Mammary epithelial cell (primary cell): ENCODE data around the gene ROR1.

Experiments used
- CTCF ChIP-seq, 2 donors: IDR thresholded peaks in 1 of 2; conservative IDR thresholded peaks in 1 of 2; 2 replicates each; pipeline ENCODE4 v1.5.1; 2011 to 2012; ENCODE audit warnings: inconsistent platforms in 2 of 2, low read length in 2 of 2, mild to moderate bottlenecking in 2 of 2, control low read depth in 1 of 2, low read depth in 1 of 2; ENCODE audit not compliant: insufficient read depth in 1 of 2; ENCODE audit errors: extremely low read depth in 1 of 2
- EZH2 ChIP-seq: IDR thresholded peaks from 2 replicates; pipeline ENCODE4 v1.6.1; 2012; ENCODE audit warnings: low read length, inconsistent platforms, borderline replicate concordance

GRCh38 chr1:63921359-63921758 lies 147.5 kb downstream of the ROR1 start:
- TF ChIP-seq CTCF (conservative IDR thresholded peaks at IDR 0.05 in 1 of 2, IDR thresholded peaks at IDR 0.05 in 1 of 2; ENCODE audit: extremely low read depth in 1 of 2, insufficient read depth in 1 of 2, low read depth in 1 of 2, low read length in 2 of 2) (no peak), EZH2 (no peak)
